ENCODE data around the gene SBNO1. TPM values are rescaled to one million over a fixed set of nuclear protein-coding genes. Genes with fewer than 3 reads are reported as not detected.
"Not testable (repeated sequence)": the region's sequence is repeated elsewhere in the genome, so short reads cannot be mapped to it uniquely, and the experiment has no call there.

The SBNO1 gene
- total RNA-seq, 1 donor from 2014 or later: 9.8 TPM

GRCh38 chr12:123369229-123369628 lies 4.6 kb upstream of the SBNO1 start:
- Histone ChIP-seq H3K27ac (no peak overlapping the region), H3K4me3 (no peak overlapping the region), H3K27me3 (no peaks in the 10 kb centered on the region), H3K4me1 (peaks cover 0 to 10% of the 10 kb centered on the region in 2 donors), H3K36me3 (no peaks in the 10 kb centered on the region), H3K9me3 (no peaks in the 10 kb centered on the region)
- intact Hi-C loops (cut with DNase I): loop anchor here (5.0 kb wide), 1 partner anchor 113 kb away; no protein-coding TSS in a partner anchor
- DNase-seq (ENCODE audit: low spot score in 2 of 2): no peak
- TF ChIP-seq CTCF (IDR thresholded peaks at IDR 0.05): no peak

GRCh38 chr12:123368431-123368830 lies 3.8 kb upstream of the SBNO1 start:
- not testable (repeated sequence) for H3K9me3 ChIP-seq; H3K27me3 ChIP-seq; H3K36me3 ChIP-seq; DNase-seq (ENCODE audit: low spot score in 2 of 2); H3K4me1 ChIP-seq; H3K4me3 ChIP-seq
- peak overlapping the region in 1 of 2 donors; percentile 37 for H3K27ac ChIP-seq
- intact Hi-C loops (cut with DNase I): loop anchor here (5.0 kb wide), 1 partner anchor 114 kb away; no protein-coding TSS in a partner anchor

GRCh38 chr12:123367511-123367910 lies 2.9 kb upstream of the SBNO1 start:
- intact Hi-C loops (cut with DNase I): loop anchor here (5.0 kb wide), 1 partner anchor 115 kb away; no protein-coding TSS in a partner anchor
- H3K27ac ChIP-seq: peak overlapping the region in 1 of 2 donors; percentile 37
- no peak for DNase-seq (ENCODE audit: low spot score in 2 of 2)

GRCh38 chr12:123365025-123365917 lies 624 bp upstream of the SBNO1 start:
- Histone ChIP-seq H3K4me1 (peaks cover 4 to 22% of the 10 kb centered on the region in 2 donors), H3K27ac (peak overlapping the region; percentile 90 to 92), H3K9me3 (no peaks in the 10 kb centered on the region), H3K27me3 (no peaks in the 10 kb centered on the region), H3K4me3 (peak overlapping the region; percentile 89 to 93), H3K36me3 (no peaks in the 10 kb centered on the region)
- peak; percentile 70 to 80 (median 76) for TF ChIP-seq CTCF (IDR thresholded peaks at IDR 0.05)
- intact Hi-C loops (cut with DNase I): loop anchor here (1.0 to 5.0 kb wide), 5 partner anchors 19 to 219 kb away; partner anchors contain the start of genes KMT5A, RILPL2 and TMED2
- DNase-seq (ENCODE audit: low spot score in 2 of 2): peak; percentile 95 to 99

More at GRCh38 chr12:123367511-123367910, 2.9 kb upstream of the SBNO1 start:
- Histone ChIP-seq H3K27me3 (no peaks in the 10 kb centered on the region), H3K9me3 (no peaks in the 10 kb centered on the region), H3K4me3 (no peak overlapping the region), H3K4me1 (peaks cover 4 to 14% of the 10 kb centered on the region in 2 donors), H3K36me3 (no peaks in the 10 kb centered on the region)
- TF ChIP-seq CTCF (IDR thresholded peaks at IDR 0.05): no peak

DNA sequence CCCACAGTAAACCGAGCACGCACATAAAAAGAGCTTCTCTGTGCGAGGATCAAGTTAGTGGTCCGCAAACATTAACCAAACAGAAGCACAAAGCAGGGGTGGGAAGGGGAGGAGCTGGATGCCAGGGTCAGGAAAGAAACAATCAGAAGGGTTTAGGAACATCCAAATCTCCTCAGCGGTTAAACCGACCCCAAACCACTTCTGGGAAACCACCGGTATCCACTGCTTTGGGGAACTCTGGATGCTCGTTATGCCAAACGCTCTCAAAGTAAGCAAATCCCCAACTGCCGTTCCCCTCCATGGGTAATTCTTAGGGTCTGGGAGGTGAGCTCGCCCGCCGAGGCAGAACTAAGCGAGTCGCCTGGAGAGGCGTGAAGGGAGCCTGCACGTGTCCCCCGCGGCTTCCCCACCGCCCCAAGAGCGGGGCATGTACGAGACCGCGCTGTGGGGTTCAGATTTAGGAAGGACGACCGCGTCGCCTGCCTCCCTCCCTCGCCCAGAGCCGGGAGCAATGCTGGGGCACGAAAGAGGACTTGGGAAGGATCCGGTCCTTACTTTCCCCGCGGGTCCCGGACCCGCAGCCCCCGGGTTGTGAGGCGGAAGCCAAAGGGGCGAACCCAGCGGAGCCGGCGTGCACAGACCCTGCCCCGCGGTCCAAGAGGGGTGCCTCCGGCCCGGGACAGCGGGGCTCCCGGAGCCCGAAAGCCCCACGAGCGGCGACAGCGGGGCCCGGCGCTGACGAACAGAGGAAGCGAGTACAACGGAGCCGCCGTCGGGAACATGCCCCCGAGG lies 711 bp downstream of the SBNO1 start:
- no peak for DNase-seq (ENCODE audit: low spot score in 2 of 2)
- H3K4me3 ChIP-seq: peak overlapping the region; percentile 89 to 93
- TF ChIP-seq CTCF (IDR thresholded peaks at IDR 0.05): no peak

More for the DNA sequence above, 711 bp downstream of the SBNO1 start:
- H3K9me3 ChIP-seq: no peaks in the 10 kb centered on the region
- peaks cover 4 to 22% of the 10 kb centered on the region in 2 donors for H3K4me1 ChIP-seq
- no peaks in the 10 kb centered on the region for H3K36me3 ChIP-seq
- peak overlapping the region; percentile 90 to 92 for H3K27ac ChIP-seq
- no peaks in the 10 kb centered on the region for H3K27me3 ChIP-seq
- intact Hi-C loops (cut with DNase I): loop anchor here (1.0 to 5.0 kb wide), 3 partner anchors 73 to 168 kb away; partner anchors contain the start of genes RILPL1 and RILPL2
